Fibroblast of villous mesenchyme (primary cell): ENCODE results near the gene PFKP. TPM values are rescaled to one million over a fixed set of nuclear protein-coding genes. Genes with fewer than 3 reads are reported as not detected.

Experiments
- DNase-seq: peaks from one replicate; pipeline ENCODE4 v3.0.0-alpha.2; 2010; ENCODE audit warnings: low read depth
- H3K4me3 ChIP-seq: 2 replicates; pipeline ENCODE4 v1.5.1; 2011; ENCODE audit warnings: low read depth, mild to moderate bottlenecking, low read length
- CTCF ChIP-seq: IDR thresholded peaks from 2 replicates; pipeline ENCODE4 v1.5.1; 2012; ENCODE audit warnings: low read depth, mild to moderate bottlenecking, low read length; ENCODE audit not compliant: insufficient read depth
- total RNA-seq: library from RNA; depleted of rRNA; stranded (reverse); fragments of >200 nt; gene quantifications from 2 replicates; pipeline ENCODE4 v1.2.3, GENCODE V29; 2012

Gene PFKP
- total RNA-seq, 1 donor: 120 TPM

- no peak for TF ChIP-seq CTCF
- DNase-seq: no peak
- no peak overlapping the region for H3K4me3 ChIP-seq
Measured at GRCh38 chr10:3064423-3064822, 2.9 kb upstream of the PFKP start.

GRCh38 chr10:3065622-3066021, 1.7 kb upstream of the PFKP start:
- no peak for DNase-seq
- no peak overlapping the region for H3K4me3 ChIP-seq
- no peak for TF ChIP-seq CTCF

DNA sequence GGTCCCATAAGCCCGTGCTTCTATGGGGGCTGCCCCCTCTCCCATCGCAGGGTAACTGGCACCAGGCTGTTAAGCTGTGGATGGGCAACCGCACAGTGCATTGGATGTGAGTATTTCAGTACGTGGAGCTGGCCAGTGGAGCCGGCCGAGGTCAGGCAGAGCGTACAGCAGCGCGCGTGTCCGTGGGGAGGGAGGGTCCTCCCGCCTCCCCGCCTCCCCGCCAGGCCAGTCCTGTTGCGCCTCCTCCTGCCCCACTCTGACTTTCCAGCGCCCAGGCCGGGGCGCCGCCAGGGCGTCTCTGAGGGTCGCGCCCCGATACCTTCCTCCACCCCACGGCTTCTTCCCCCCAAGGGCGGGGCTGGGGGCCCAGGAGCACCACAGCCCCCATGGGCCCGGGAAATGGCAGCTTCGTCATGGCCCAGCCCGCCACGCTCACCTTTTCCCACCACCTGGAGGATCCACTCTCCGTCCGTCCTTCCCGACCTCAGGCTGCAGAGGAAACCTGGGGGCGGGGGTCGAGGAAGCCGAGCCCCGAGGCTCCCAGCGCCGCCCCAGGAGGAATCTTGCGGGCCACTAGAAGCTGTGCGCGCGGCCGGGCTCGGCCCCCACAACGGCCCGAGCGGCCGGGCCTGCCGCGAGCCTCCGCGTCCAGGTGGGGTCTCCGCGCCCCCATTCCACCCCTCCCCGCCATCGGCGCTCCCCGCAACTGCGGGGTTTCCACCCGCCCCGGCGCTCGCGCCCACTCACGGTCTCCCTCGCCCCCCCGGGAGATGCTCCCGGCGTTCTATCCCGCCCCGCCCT, 831 bp upstream of the PFKP start:
- DNase-seq: no peak
- no peak for TF ChIP-seq CTCF
- H3K4me3 ChIP-seq: peak overlapping the region; percentile 79

DNA sequence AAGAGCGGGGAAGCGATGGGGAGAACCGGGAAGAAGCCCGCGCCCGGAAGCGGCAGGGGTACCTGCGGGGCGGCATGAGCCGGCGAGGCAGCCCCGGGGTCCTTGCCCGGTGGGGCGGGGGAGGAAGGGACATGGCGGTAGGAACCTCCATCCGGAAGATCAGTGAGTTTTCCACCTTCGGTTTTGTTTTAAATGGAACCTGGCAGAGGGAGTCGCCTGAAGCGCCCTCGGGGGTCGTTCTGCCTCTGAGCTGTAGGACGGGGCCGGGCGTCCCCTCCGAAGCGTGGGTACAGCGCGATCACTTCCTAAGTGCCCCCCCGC, 471 bp downstream of the PFKP start:
- no peak for DNase-seq
- TF ChIP-seq CTCF: no peak
- H3K4me3 ChIP-seq: peak overlapping the region; percentile 79

DNA sequence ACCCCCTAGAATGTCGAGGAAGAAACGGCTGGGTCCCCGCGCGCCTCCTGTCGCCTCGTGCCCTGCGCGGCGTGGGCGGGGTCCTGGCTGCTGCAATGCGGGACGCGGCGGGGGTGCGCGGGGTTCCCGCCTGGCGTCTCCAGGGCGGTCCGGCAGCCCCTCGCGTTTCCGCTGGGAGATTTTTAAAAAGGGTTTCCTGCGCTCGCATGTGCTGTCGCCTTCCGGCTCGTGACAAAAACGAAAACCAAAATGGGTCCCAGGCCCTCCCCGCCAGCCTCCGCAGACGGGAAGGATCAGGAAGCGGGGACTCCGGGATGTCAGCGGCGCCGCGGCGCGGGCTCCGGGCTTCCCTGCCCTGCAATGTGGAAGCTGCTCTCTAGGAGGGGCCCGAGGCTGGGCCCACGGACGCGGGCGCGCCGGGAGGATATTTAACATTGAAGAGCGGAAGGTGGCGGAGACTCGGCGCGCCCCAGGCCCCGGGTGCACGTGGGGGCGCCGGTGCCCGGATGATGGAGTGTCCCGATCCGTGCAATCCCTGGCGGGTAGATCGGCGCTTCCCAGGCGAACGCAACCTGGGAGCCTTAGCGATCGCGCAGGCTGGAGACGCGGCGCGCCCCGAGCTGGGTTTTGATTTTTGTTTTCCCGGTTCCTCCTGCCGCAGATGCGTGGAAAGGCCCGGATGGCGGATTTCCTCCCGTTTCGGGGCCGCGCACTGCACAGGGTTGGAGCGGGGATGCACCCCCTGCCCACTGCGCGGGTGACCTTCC, 1.0 kb downstream of the PFKP start:
- TF ChIP-seq CTCF: peak; percentile 37
- peak; percentile 80 for DNase-seq
- peak overlapping the region; percentile 79 for H3K4me3 ChIP-seq

DNA sequence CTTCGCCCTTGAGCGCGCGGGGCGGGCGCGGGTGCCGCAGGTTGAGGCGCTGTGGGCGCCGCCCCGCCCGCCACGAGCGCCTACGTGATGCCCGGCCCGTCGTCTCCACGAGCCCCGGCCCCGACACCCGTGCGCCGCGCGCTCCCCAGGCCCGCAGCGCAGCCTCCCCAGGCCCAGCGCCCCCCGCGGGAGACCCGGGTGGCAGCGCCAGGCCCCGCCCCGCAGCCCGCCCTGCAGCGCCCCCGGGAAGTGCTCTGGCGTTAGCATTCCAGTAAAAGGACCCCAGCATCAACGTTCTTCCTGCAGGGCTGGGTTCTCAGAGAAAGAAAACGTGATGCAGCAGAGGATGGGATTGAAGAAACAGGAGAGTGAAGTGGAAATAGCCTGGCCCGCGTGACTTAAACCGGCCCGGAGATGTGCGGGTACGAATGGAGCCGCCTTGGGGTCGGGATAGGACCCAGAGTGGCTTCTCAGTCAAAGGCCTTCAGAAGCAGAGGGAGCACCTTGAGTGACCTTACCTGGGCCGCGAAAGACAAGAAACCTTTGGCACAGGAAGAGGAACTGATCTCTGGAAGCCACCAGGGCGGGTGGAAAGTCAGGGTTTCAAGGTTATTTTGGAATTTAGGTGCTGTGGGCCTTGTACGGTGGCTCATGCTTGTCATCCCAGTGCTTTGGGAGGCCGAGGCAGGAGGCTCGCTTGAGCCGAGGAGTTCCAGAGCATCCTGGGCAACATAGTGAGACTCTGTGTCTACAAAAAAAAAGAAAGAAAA, 1.8 kb downstream of the PFKP start:
- TF ChIP-seq CTCF: no peak
- no peak for DNase-seq
- H3K4me3 ChIP-seq: peak overlapping the region; percentile 79
